HEK293T (cell line): Measurements from ENCODE around the gene GIGYF1.

Experiments
- CTCF ChIA-PET: fragments of 350-600 bp; formaldehyde crosslinking; extraction: SDS; loops from one replicate; lab custom pipeline; 2021; ENCODE audit warnings: antibody characterized with exemption, inconsistent platforms; lab: Yijun Ruan, JAX
- POLR2A ChIA-PET: fragments of 350-600 bp; formaldehyde crosslinking; extraction: SDS; loops from one replicate; lab custom pipeline; 2020; ENCODE audit warnings: antibody characterized with exemption, inconsistent platforms; lab: Yijun Ruan, JAX
- DNase-seq: peaks from one replicate; pipeline ENCODE4 v3.0.0; 2012; ENCODE audit warnings: mixed read lengths; ENCODE audit errors: extremely low spot score
- ARNT ChIP-seq: fragments of 450-650 bp; IDR thresholded peaks from 2 replicates; pipeline ENCODE4 v1.6.1; 2017; ENCODE audit warnings: mild to moderate bottlenecking
- BHLHE40 ChIP-seq: fragments of 450-650 bp; IDR thresholded peaks from 2 replicates; pipeline ENCODE4 v1.6.1; 2016; ENCODE audit warnings: mild to moderate bottlenecking, moderate library complexity, borderline replicate concordance
- CTBP1 ChIP-seq: fragments of 450-650 bp; IDR thresholded peaks from 2 replicates; pipeline ENCODE4 v1.6.1; 2016; ENCODE audit warnings: borderline replicate concordance
- ELF4 ChIP-seq: fragments of 450-650 bp; IDR thresholded peaks from 2 replicates; pipeline ENCODE4 v1.6.1; 2017; ENCODE audit warnings: antibody characterized with exemption
- FOXA1 ChIP-seq: fragments of 450-650 bp; IDR thresholded peaks from 2 replicates; pipeline ENCODE4 v1.6.1; 2016; ENCODE audit warnings: mild to moderate bottlenecking
- FOXK2 ChIP-seq: fragments of 450-650 bp; IDR thresholded peaks from 2 replicates; pipeline ENCODE4 v1.6.1; 2016; ENCODE audit warnings: mild to moderate bottlenecking
- FOXM1 ChIP-seq: fragments of 450-650 bp; IDR thresholded peaks from 2 replicates; pipeline ENCODE4 v1.6.1; 2017; ENCODE audit warnings: mild to moderate bottlenecking, borderline replicate concordance
- HDGF ChIP-seq: fragments of 450-650 bp; IDR thresholded peaks from 2 replicates; pipeline ENCODE4 v1.6.1; 2017; ENCODE audit warnings: antibody characterized with exemption, borderline replicate concordance
- L3MBTL2 ChIP-seq: fragments of 450-650 bp; conservative IDR thresholded peaks from 2 replicates; pipeline ENCODE4 v1.6.1; 2016; ENCODE audit warnings: mild to moderate bottlenecking
- LEF1 ChIP-seq: fragments of 450-650 bp; IDR thresholded peaks from 2 replicates; pipeline ENCODE4 v1.6.1; 2017; ENCODE audit warnings: mild to moderate bottlenecking, borderline replicate concordance
- NFRKB ChIP-seq: fragments of 450-650 bp; IDR thresholded peaks from 2 replicates; pipeline ENCODE4 v1.6.1; 2016; ENCODE audit warnings: mild to moderate bottlenecking, moderate library complexity
- SP1 ChIP-seq: fragments of 450-650 bp; IDR thresholded peaks from 2 replicates; pipeline ENCODE4 v1.6.1; 2017
- SUZ12 ChIP-seq: fragments of 450-650 bp; IDR thresholded peaks from 2 replicates; pipeline ENCODE4 v1.6.1; 2016; ENCODE audit warnings: mild to moderate bottlenecking
- TARDBP ChIP-seq: fragments of 450-650 bp; IDR thresholded peaks from 2 replicates; pipeline ENCODE4 v1.6.1; 2016
- ZNF384 ChIP-seq: fragments of 450-650 bp; IDR thresholded peaks from 2 replicates; pipeline ENCODE4 v1.6.1; 2016
- TF ChIP-seq, protein P1 (sequence below): fragments of 450-650 bp; IDR thresholded peaks from 2 replicates; pipeline ENCODE4 v1.6.1; 2016

The GIGYF1 gene

DNA sequence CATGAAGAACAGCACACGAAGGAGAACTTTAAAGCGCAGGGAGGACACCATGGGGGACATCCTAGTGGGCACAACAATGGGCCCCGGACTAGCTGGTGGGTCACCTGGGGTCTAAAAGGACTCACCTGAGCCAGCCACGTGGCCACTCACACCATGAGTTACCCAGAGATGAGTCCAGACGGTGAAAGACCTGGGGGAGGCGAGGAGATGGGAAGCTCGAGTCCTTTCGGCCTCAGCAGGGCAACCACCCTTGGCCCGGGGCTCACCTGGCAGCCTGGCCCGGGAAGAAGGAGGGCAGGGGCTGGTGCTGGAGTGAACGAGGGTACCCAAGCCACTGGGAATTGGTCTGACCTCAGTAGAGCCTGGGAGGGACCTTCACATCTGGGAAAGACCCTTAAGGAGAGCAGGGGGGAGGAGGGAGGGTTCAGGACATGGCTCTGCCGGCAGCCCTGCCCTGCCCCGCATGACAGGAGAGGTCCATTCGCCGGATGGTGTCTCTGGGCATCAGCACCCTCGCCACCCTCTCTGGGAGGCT lies 5.7 kb downstream of the GIGYF1 start:
- POLR2A ChIA-PET = no interaction called here
- CTCF ChIA-PET = no interaction called here
- no peak for DNase-seq
- no peak for TF ChIP-seq ZNF384
- no peak for TF ChIP-seq CTBP1

DNA sequence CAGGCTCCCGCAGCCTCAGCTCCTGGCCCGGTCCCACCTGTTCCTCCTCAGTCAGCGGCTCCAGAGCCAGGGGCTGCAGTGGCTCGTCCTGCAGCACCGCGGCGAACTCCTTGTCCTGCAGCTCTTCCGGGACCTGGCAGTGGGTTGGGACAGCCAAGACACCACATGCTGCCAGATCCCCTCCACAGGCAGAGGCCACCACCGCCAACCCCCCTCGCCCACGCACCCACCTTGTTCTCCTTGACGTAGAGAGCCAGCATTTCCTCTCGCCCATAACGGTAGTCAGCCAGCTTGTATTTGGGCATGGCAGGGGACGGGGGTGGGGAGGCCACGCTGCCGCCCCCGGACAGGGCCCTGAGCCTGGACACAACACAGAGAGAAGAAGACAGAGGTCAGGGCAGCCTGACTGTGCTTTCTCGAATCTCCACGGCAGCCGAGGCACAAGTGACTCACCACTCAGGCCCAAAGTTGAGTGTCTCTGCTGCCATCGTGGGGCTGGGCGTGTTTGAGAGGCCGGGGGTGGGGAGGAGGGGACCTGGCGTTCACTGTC lies 6.2 kb downstream of the GIGYF1 start:
- CTCF ChIA-PET = no interaction called here
- POLR2A ChIA-PET = no interaction called here
- no peak for DNase-seq
- no peak for TF ChIP-seq BHLHE40
- TF ChIP-seq TARDBP = no peak
- no peak for TF ChIP-seq FOXK2
- no peak for TF ChIP-seq FOXM1
- TF ChIP-seq SUZ12 = no peak
- TF ChIP-seq NFRKB = no peak
- no peak for TF ChIP-seq SP1
- no peak for TF ChIP-seq ARNT
- no peak for TF ChIP-seq L3MBTL2
- no peak for TF ChIP-seq ELF4
- TF ChIP-seq FOXA1 = no peak
- no peak for TF ChIP-seq LEF1
- no peak for TF ChIP-seq ZNF384
- TF ChIP-seq CTBP1 = no peak
- TF ChIP-seq, protein P1, sequence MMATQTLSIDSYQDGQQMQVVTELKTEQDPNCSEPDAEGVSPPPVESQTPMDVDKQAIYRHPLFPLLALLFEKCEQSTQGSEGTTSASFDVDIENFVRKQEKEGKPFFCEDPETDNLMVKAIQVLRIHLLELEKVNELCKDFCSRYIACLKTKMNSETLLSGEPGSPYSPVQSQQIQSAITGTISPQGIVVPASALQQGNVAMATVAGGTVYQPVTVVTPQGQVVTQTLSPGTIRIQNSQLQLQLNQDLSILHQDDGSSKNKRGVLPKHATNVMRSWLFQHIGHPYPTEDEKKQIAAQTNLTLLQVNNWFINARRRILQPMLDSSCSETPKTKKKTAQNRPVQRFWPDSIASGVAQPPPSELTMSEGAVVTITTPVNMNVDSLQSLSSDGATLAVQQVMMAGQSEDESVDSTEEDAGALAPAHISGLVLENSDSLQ = no peak
- no peak for TF ChIP-seq HDGF

DNA sequence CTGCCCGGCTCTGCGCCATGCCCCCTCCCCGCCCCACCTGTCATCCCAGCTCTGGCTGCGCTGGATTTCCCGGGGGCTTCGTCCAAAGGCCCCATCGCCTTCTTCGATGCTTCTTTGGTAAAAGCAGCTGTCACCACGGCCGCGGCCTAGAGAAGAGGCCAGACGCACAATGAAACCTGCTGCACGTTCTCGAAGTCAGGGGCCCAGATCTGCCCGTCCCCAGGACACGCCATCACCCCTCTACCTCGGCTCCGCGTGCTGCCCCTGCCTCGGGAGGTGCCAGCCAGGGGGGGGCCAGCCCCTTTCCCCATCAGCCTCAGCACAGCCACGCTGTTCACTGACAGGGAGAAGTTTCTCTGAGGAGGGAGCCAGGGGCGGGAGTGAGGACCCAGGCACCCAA lies 6.8 kb downstream of the GIGYF1 start:
- ChIA-PET CTCF (no interaction called here), POLR2A (no interaction called here)
- no peak for DNase-seq
- TF ChIP-seq NFRKB (no peak), HDGF (no peak), FOXK2 (no peak), FOXM1 (no peak), SP1 (no peak), LEF1 (no peak), ELF4 (no peak), ZNF384 (no peak), SUZ12 (no peak), FOXA1 (no peak), CTBP1 (no peak), L3MBTL2 (no peak), BHLHE40 (no peak), TARDBP (no peak)
- TF ChIP-seq, protein P1 = no peak

DNA sequence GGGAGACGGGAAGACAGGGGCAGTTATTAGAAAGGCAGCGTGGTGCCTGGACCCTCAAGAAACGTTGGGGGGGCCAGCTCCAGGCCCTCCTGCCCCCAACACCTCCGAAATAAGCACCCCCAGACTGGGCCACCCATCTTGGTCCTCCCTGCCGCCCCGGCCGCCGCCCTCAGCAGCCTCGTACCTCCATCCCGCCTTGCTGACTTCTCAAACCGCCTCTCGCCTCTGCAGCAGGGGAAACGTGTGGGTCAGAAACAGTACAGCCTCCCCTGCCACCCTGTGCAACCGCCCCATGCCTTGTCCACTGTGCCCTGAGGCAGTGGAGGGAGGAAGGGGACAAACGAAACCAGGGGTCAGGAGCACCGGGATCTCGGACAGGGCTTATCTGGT lies 7.2 kb downstream of the GIGYF1 start:
- POLR2A ChIA-PET = no interaction called here
- no peak for DNase-seq
- TF ChIP-seq FOXM1 (no peak), L3MBTL2 (no peak), ZNF384 (no peak), LEF1 (no peak), ARNT (no peak), ELF4 (no peak), SUZ12 (no peak)
- TF ChIP-seq, protein P1 = no peak
- CTCF ChIA-PET = no interaction called here

DNA sequence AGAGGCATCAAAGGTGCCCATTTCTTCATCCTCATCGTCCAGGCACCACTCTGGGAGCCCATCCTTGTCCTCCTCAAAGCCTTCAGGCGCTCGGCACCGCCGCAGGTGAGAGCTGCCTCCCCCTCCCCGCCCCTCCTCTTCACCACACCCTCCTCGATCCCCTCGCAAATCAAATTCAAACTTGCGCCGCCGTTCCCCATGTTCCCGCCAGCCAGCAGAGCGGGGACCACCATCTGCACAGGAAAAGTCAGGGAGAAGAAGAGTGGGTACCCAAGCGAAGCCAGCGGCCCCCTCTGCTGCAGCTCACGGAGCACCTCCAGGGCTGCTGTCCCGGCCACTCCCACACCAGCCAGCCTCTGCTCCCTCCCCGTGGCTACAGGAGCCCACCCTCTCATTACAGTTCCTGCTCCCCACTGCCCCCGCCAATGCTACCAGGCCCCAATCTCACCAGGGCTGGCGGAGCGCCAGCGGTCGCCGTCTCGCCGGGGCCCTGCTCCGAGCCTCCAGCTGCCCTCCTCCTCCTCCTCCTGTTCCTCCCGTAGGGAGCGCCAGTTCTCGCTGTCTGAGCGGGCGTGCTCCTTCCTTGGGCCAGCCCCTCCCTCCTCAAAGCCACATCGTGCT lies 7.7 kb downstream of the GIGYF1 start:
- ChIA-PET POLR2A (no interaction called here), CTCF (interaction anchor here (2.4 kb wide), 1 partner anchor 19 kb away, joined by 6 read pairs; the partner anchor contains the start of gene POP7)
- TF ChIP-seq SUZ12 (no peak), TARDBP (no peak), ELF4 (no peak), BHLHE40 (no peak), ZNF384 (no peak)
- TF ChIP-seq, protein P1 = no peak
- no peak for DNase-seq

DNA sequence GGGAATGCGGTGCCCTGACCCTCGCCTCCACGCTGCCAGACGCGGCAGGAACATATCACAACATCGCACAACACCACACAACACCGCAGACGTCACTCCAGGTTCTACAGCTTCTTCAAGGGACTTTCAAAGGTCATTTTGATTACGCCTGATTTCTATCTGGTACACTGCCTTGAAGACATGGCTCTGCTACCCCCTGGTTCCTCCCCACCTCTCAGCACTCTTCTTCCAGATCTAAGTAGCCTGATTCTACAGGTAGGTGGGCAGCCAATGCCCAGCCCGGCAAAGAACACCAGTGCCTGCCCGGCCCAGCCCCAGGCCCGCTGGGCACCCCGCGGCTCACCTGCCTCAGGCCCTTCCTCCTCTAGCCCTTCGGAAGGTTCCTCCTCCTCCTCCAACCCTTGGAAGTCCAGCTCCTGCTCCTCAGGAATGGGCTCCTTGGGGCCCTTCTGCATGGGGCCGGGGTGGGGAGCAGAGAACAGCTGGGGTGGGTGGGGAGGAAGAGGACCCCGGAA lies 8.4 kb downstream of the GIGYF1 start:
- ChIA-PET CTCF (interaction anchor here (2.4 kb wide), 1 partner anchor 20 kb away, joined by 6 read pairs; the partner anchor contains the start of gene POP7), POLR2A (no interaction called here)
- TF ChIP-seq L3MBTL2 (no peak), SUZ12 (no peak), HDGF (no peak), ARNT (no peak), ZNF384 (no peak), NFRKB (no peak), CTBP1 (no peak), LEF1 (no peak), BHLHE40 (no peak), TARDBP (no peak), ELF4 (no peak), FOXM1 (no peak), FOXK2 (no peak), SP1 (no peak), FOXA1 (no peak)
- TF ChIP-seq, protein P1 = no peak
- no peak for DNase-seq
